Loucy (cell line): ENCODE data around the gene LPO.

Source experiments
- H2AFZ ChIP-seq: fragments of 200-600 bp; sonication (generic); 2 replicates; pipeline ENCODE4 v1.6.0; 2016; ENCODE audit warnings: antibody characterized with exemption, mild to moderate bottlenecking, low read length, moderate library complexity
- H3F3A ChIP-seq: fragments of 200-600 bp; 2 replicates; pipeline ENCODE4 v1.6.0; 2016; ENCODE audit warnings: antibody characterized with exemption, low read depth, mild to moderate bottlenecking
- H3K27me3 ChIP-seq: fragments of 200-600 bp; sonication (generic); 2 replicates; pipeline ENCODE4 v1.6.1; 2014; ENCODE audit warnings: low read length, mild to moderate bottlenecking; ENCODE audit not compliant: insufficient read depth, poor library complexity, severe bottlenecking
- H3K36me3 ChIP-seq: fragments of 200-600 bp; sonication (generic); 2 replicates; pipeline ENCODE4 v1.6.1; 2016; ENCODE audit warnings: low read length; ENCODE audit not compliant: insufficient read depth
- H3K4me1 ChIP-seq: fragments of 200-600 bp; sonication (generic); 2 replicates; pipeline ENCODE4 v1.5.1; 2014; ENCODE audit warnings: low read length, mild to moderate bottlenecking; ENCODE audit not compliant: insufficient read depth, poor library complexity, severe bottlenecking
- H3K4me2 ChIP-seq: fragments of 200-600 bp; sonication (generic); 2 replicates; pipeline ENCODE4 v1.6.0; 2014; ENCODE audit warnings: antibody characterized with exemption, low read length, low read depth, mild to moderate bottlenecking; ENCODE audit not compliant: poor library complexity, severe bottlenecking
- H3K4me3 ChIP-seq: fragments of 200-600 bp; sonication (generic); 2 replicates; pipeline ENCODE4 v1.5.1; 2014; ENCODE audit warnings: low read length, mild to moderate bottlenecking, mixed read lengths; ENCODE audit not compliant: poor library complexity, severe bottlenecking
- H3K79me2 ChIP-seq: fragments of 200-600 bp; sonication (generic); 2 replicates; pipeline ENCODE4 v1.6.1; 2014; ENCODE audit warnings: low read length; ENCODE audit not compliant: insufficient read depth
- H3K9ac ChIP-seq: fragments of 200-600 bp; sonication (generic); 2 replicates; pipeline ENCODE4 v1.6.0; 2014; ENCODE audit warnings: mild to moderate bottlenecking, low read depth, low read length, moderate library complexity; ENCODE audit not compliant: poor library complexity, severe bottlenecking
- H3K9me2 ChIP-seq: fragments of 200-600 bp; sonication (generic); replicated peaks from 2 replicates; pipeline ENCODE4 v1.6.1; 2016; ENCODE audit warnings: low read depth, low read length, mixed read lengths
- H3K9me3 ChIP-seq: fragments of 200-600 bp; sonication (generic); 2 replicates; pipeline ENCODE4 v1.6.1; 2014; ENCODE audit warnings: mild to moderate bottlenecking, antibody characterized with exemption, low read length, low read depth; ENCODE audit not compliant: insufficient read depth
- H4K20me1 ChIP-seq: fragments of 200-600 bp; sonication (generic); 2 replicates; pipeline ENCODE4 v1.6.0; 2014; ENCODE audit warnings: antibody characterized with exemption, low read length, mild to moderate bottlenecking; ENCODE audit not compliant: insufficient read depth, poor library complexity, severe bottlenecking
- CTCF ChIP-seq: fragments of 200-600 bp; sonication (generic); conservative IDR thresholded peaks from 2 replicates; pipeline ENCODE4 v1.5.1; 2014; ENCODE audit warnings: mild to moderate bottlenecking, antibody characterized with exemption, low read length
- EZH2phosphoT487 ChIP-seq: fragments of 200-600 bp; IDR thresholded peaks from 2 replicates; pipeline ENCODE4 v1.6.1; 2018; ENCODE audit warnings: antibody characterized with exemption, mild to moderate bottlenecking, moderate library complexity, borderline replicate concordance

Gene LPO

GRCh38 chr17:58204796-58205195 lies 33.6 kb upstream of the LPO start:
- no peaks in the 10 kb centered on the region for H3K36me3 ChIP-seq
- H3K4me2 ChIP-seq: no peak overlapping the region
- H3K4me1 ChIP-seq: no peaks in the 10 kb centered on the region
- no peaks in the 10 kb centered on the region for H3K9me3 ChIP-seq
- no peaks in the 10 kb centered on the region for H4K20me1 ChIP-seq
- H3K27me3 ChIP-seq: no peaks in the 10 kb centered on the region
- no peak overlapping the region for H3K9ac ChIP-seq
- no peak overlapping the region for H3K4me3 ChIP-seq
- no peaks in the 10 kb centered on the region for H3F3A ChIP-seq
- no peaks in the 10 kb centered on the region for H3K79me2 ChIP-seq
- no peak for TF ChIP-seq EZH2phosphoT487
- no peak for TF ChIP-seq CTCF
- H2AFZ ChIP-seq: no peak overlapping the region
- no peaks in the 10 kb centered on the region for H3K9me2 ChIP-seq

GRCh38 chr17:58205936-58206335 lies 32.4 kb upstream of the LPO start:
- Histone ChIP-seq H3K4me1 (no peaks in the 10 kb centered on the region), H3K36me3 (no peaks in the 10 kb centered on the region), H3K79me2 (no peaks in the 10 kb centered on the region), H3K9me3 (no peaks in the 10 kb centered on the region), H4K20me1 (no peaks in the 10 kb centered on the region), H2AFZ (no peak overlapping the region), H3F3A (no peaks in the 10 kb centered on the region), H3K27me3 (no peaks in the 10 kb centered on the region), H3K9ac (no peak overlapping the region), H3K9me2 (no peaks in the 10 kb centered on the region), H3K4me3 (no peak overlapping the region), H3K4me2 (no peak overlapping the region)
- TF ChIP-seq EZH2phosphoT487 (no peak), CTCF (no peak)

DNA sequence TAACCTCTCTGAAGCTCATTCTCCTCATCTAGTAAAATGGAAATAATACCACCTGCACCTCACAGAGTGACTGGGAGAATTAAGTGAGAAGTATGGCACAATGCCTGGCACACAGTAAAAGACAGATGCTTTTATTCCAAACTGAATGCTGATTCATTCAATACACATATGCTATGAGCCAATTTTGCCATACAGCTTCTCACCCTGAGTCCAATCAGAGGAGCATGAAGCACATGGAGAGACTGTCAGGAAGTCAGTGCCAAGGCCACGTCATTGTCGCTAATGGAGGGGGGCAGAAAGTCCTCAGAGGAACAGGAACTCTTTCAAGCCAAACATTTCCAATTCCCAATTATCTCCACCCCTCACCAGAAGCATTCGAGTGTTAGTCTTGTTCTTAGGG lies 30.9 kb upstream of the LPO start:
- no peaks in the 10 kb centered on the region for H3K9me3 ChIP-seq
- H3F3A ChIP-seq: no peaks in the 10 kb centered on the region
- no peak overlapping the region for H3K4me3 ChIP-seq
- no peak overlapping the region for H2AFZ ChIP-seq
- no peaks in the 10 kb centered on the region for H3K79me2 ChIP-seq
- no peak overlapping the region for H3K9ac ChIP-seq
- H4K20me1 ChIP-seq: no peaks in the 10 kb centered on the region
- H3K36me3 ChIP-seq: peaks cover under 1% of the 10 kb centered on the region; the same call in 1 of the 2 replicates
- no peaks in the 10 kb centered on the region for H3K27me3 ChIP-seq
- H3K4me1 ChIP-seq: no peaks in the 10 kb centered on the region
- no peaks in the 10 kb centered on the region for H3K9me2 ChIP-seq
- TF ChIP-seq EZH2phosphoT487: no peak
- TF ChIP-seq CTCF: no peak
- H3K4me2 ChIP-seq: no peak overlapping the region
